Activated naive CD4-positive, alpha-beta T cell treated with anti-CD3 and anti-CD28 coated beads, Interleukin-2, amount 50 U/mL, for 24 hours (primary cell): ENCODE results near the gene OXA1L.
A peak's percentile ranks its signal among the peaks of the same experiment; 100 is the strongest.
"Not testable (repeated sequence)": the region's sequence is repeated elsewhere in the genome, so short reads cannot be mapped to it uniquely, and the experiment has no call there.

Experiments used
- H3K27ac Mint-ChIP-seq: one replicate; pipeline ENCODE4 v1.8.0; 2021; ENCODE audit warnings: mild to moderate bottlenecking, mixed read lengths
- H3K27me3 Mint-ChIP-seq: one replicate; pipeline ENCODE4 v1.8.0; 2021; ENCODE audit warnings: mixed read lengths
- H3K36me3 Mint-ChIP-seq: one replicate; pipeline ENCODE4 v1.8.0; 2021; ENCODE audit warnings: mixed read lengths
- H3K4me1 Mint-ChIP-seq: one replicate; pipeline ENCODE4 v1.8.0; 2021; ENCODE audit warnings: mixed read lengths
- H3K4me3 Mint-ChIP-seq: one replicate; pipeline ENCODE4 v1.8.0; 2021; ENCODE audit warnings: mild to moderate bottlenecking, mixed read lengths
- H3K9me3 Mint-ChIP-seq: one replicate; pipeline ENCODE4 v1.8.0; 2021; ENCODE audit warnings: mixed read lengths

OXA1L gene

GRCh38 chr14:22752422-22752821 lies 14.1 kb upstream of the OXA1L start:
- peaks cover 12% of the 10 kb centered on the region for H3K27me3 Mint-ChIP-seq
- H3K36me3 Mint-ChIP-seq: peaks cover 3% of the 10 kb centered on the region
- no peaks in the 10 kb centered on the region for H3K9me3 Mint-ChIP-seq
- no peak overlapping the region for H3K27ac Mint-ChIP-seq
- H3K4me3 Mint-ChIP-seq: no peak overlapping the region
- H3K4me1 Mint-ChIP-seq: peaks cover 13% of the 10 kb centered on the region

GRCh38 chr14:22753586-22753985 lies 12.9 kb upstream of the OXA1L start:
- peaks cover 12% of the 10 kb centered on the region for H3K27me3 Mint-ChIP-seq
- no peak overlapping the region for H3K4me3 Mint-ChIP-seq
- no peak overlapping the region for H3K27ac Mint-ChIP-seq
- H3K4me1 Mint-ChIP-seq: peaks cover 6% of the 10 kb centered on the region
- H3K9me3 Mint-ChIP-seq: no peaks in the 10 kb centered on the region
- peaks cover 5% of the 10 kb centered on the region for H3K36me3 Mint-ChIP-seq

- H3K27me3 Mint-ChIP-seq, H3K27ac Mint-ChIP-seq, H3K9me3 Mint-ChIP-seq, H3K4me3 Mint-ChIP-seq, H3K4me1 Mint-ChIP-seq: not testable (repeated sequence)
- H3K36me3 Mint-ChIP-seq: peaks cover 25% of the 10 kb centered on the region
These were observed 8.4 kb upstream of the OXA1L start for GRCh38 chr14:22757972-22758650.

- Mint-ChIP-seq H3K27me3 (no peaks in the 10 kb centered on the region), H3K4me1 (peaks cover 13% of the 10 kb centered on the region), H3K27ac (no peak overlapping the region), H3K9me3 (no peaks in the 10 kb centered on the region), H3K4me3 (no peak overlapping the region), H3K36me3 (peaks cover 30% of the 10 kb centered on the region)
These were observed 4.8 kb upstream of the OXA1L start for GRCh38 chr14:22761734-22762133.

GRCh38 chr14:22764382-22764781 lies 2.1 kb upstream of the OXA1L start:
- Mint-ChIP-seq H3K4me1 (peaks cover 35% of the 10 kb centered on the region), H3K27ac (no peak overlapping the region), H3K4me3 (no peak overlapping the region), H3K9me3 (no peaks in the 10 kb centered on the region), H3K27me3 (no peaks in the 10 kb centered on the region), H3K36me3 (peaks cover 38% of the 10 kb centered on the region)

GRCh38 chr14:22767323-22767589 lies 768 bp downstream of the OXA1L start:
- Mint-ChIP-seq H3K27me3 (no peaks in the 10 kb centered on the region), H3K9me3 (no peaks in the 10 kb centered on the region), H3K36me3 (peaks cover 40% of the 10 kb centered on the region), H3K27ac (peak overlapping the region; percentile 99), H3K4me1 (peaks cover 37% of the 10 kb centered on the region), H3K4me3 (peak overlapping the region; percentile 96)

- peak overlapping the region; percentile 56 for H3K4me3 Mint-ChIP-seq
- H3K4me1 Mint-ChIP-seq: peaks cover 37% of the 10 kb centered on the region
- no peaks in the 10 kb centered on the region for H3K27me3 Mint-ChIP-seq
- peak overlapping the region; percentile 65 for H3K27ac Mint-ChIP-seq
- H3K9me3 Mint-ChIP-seq: no peaks in the 10 kb centered on the region
- peaks cover 37% of the 10 kb centered on the region for H3K36me3 Mint-ChIP-seq
These were observed 2.5 kb downstream of the OXA1L start for GRCh38 chr14:22768947-22769346.

GRCh38 chr14:22769369-22769768 lies 2.9 kb downstream of the OXA1L start:
- Mint-ChIP-seq H3K4me3 (peak overlapping the region; percentile 56), H3K27me3 (no peaks in the 10 kb centered on the region), H3K4me1 (peaks cover 37% of the 10 kb centered on the region), H3K9me3 (no peaks in the 10 kb centered on the region), H3K36me3 (peaks cover 37% of the 10 kb centered on the region), H3K27ac (peak overlapping the region; percentile 65)

GRCh38 chr14:22770481-22771187 lies 4.1 kb downstream of the OXA1L start:
- H3K9me3 Mint-ChIP-seq: no peaks in the 10 kb centered on the region
- peak overlapping the region; percentile 35 for H3K27ac Mint-ChIP-seq
- no peak overlapping the region for H3K4me3 Mint-ChIP-seq
- H3K27me3 Mint-ChIP-seq: no peaks in the 10 kb centered on the region
- H3K4me1 Mint-ChIP-seq: peaks cover 30% of the 10 kb centered on the region
- peaks cover 35% of the 10 kb centered on the region for H3K36me3 Mint-ChIP-seq

GRCh38 chr14:22772725-22773124 lies 6.2 kb downstream of the OXA1L start:
- no peaks in the 10 kb centered on the region for H3K27me3 Mint-ChIP-seq
- no peak overlapping the region for H3K27ac Mint-ChIP-seq
- H3K36me3 Mint-ChIP-seq: peaks cover 31% of the 10 kb centered on the region
- H3K4me1 Mint-ChIP-seq: peaks cover 18% of the 10 kb centered on the region
- H3K4me3 Mint-ChIP-seq: no peak overlapping the region
- no peaks in the 10 kb centered on the region for H3K9me3 Mint-ChIP-seq

- peaks cover 27% of the 10 kb centered on the region for H3K36me3 Mint-ChIP-seq
- no peaks in the 10 kb centered on the region for H3K27me3 Mint-ChIP-seq
- no peaks in the 10 kb centered on the region for H3K9me3 Mint-ChIP-seq
- H3K4me3 Mint-ChIP-seq: no peak overlapping the region
- peaks cover 11% of the 10 kb centered on the region for H3K4me1 Mint-ChIP-seq
- H3K27ac Mint-ChIP-seq: peak overlapping the region; percentile 68
These were observed 6.9 kb downstream of the OXA1L start for GRCh38 chr14:22773162-22774010.

GRCh38 chr14:22774011-22774706 lies 7.7 kb downstream of the OXA1L start:
- peaks cover 23% of the 10 kb centered on the region for H3K36me3 Mint-ChIP-seq
- no peaks in the 10 kb centered on the region for H3K9me3 Mint-ChIP-seq
- H3K27me3 Mint-ChIP-seq: no peaks in the 10 kb centered on the region
- H3K4me3 Mint-ChIP-seq: no peak overlapping the region
- H3K27ac Mint-ChIP-seq: peak overlapping the region; percentile 68
- peaks cover 4% of the 10 kb centered on the region for H3K4me1 Mint-ChIP-seq

- Mint-ChIP-seq H3K9me3 (no peaks in the 10 kb centered on the region), H3K36me3 (peaks cover 9% of the 10 kb centered on the region), H3K4me1 (no peaks in the 10 kb centered on the region), H3K4me3 (no peak overlapping the region), H3K27ac (no peak overlapping the region), H3K27me3 (no peaks in the 10 kb centered on the region)
These were observed 9.7 kb downstream of the OXA1L start for GRCh38 chr14:22776215-22776614.

GRCh38 chr14:22776849-22777248 lies 10.4 kb downstream of the OXA1L start:
- H3K36me3 Mint-ChIP-seq, H3K27me3 Mint-ChIP-seq, H3K9me3 Mint-ChIP-seq, H3K4me1 Mint-ChIP-seq, H3K27ac Mint-ChIP-seq, H3K4me3 Mint-ChIP-seq: not testable (repeated sequence)

- no peaks in the 10 kb centered on the region for H3K9me3 Mint-ChIP-seq
- H3K27me3 Mint-ChIP-seq: no peaks in the 10 kb centered on the region
These were observed 11.6 kb downstream of the OXA1L start for GRCh38 chr14:22778084-22778483.

More at GRCh38 chr14:22778084-22778483, 11.6 kb downstream of the OXA1L start:
- no peak overlapping the region for H3K27ac Mint-ChIP-seq
- H3K4me3 Mint-ChIP-seq: no peak overlapping the region
- H3K36me3 Mint-ChIP-seq: peaks cover 4% of the 10 kb centered on the region
- H3K4me1 Mint-ChIP-seq: no peaks in the 10 kb centered on the region
